Measurements from ENCODE around the gene GLIS1.

DNA sequence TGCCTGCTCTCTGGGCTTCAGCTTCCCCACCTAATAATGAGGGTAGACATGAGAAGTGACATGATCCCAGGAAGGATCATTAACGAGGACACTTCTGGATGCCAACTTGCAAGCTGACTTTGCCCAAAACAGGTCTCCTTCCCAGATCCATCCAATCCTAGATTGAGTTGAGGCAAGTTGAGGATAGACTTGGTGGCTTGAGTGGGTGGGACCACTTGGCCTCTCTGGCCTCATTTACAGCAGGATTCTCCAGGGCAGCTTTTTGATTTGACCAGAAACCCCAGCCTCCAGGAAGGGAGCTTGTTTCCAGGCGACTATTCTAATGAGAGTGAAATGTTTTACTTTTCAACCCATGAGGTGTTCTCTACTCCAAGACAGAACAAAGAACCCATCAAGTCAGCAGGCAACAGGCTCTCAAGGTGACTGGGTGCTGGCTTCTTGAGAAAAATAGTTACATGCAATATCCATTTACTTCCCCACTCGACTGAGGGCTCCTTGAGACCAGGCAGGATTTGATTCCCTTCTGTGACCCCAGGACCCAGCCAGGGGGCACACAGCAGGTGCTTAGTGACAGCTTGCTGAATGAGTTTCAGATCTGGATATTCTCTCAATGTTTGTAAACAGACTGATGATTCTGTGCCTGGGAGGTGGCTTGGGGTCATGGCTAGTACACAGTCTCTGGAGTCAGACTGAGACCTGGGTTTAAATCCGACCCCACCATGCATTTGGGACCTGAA is 151.5 kb downstream of the GLIS1 start:
- TF ChIP-seq, protein P1, sequence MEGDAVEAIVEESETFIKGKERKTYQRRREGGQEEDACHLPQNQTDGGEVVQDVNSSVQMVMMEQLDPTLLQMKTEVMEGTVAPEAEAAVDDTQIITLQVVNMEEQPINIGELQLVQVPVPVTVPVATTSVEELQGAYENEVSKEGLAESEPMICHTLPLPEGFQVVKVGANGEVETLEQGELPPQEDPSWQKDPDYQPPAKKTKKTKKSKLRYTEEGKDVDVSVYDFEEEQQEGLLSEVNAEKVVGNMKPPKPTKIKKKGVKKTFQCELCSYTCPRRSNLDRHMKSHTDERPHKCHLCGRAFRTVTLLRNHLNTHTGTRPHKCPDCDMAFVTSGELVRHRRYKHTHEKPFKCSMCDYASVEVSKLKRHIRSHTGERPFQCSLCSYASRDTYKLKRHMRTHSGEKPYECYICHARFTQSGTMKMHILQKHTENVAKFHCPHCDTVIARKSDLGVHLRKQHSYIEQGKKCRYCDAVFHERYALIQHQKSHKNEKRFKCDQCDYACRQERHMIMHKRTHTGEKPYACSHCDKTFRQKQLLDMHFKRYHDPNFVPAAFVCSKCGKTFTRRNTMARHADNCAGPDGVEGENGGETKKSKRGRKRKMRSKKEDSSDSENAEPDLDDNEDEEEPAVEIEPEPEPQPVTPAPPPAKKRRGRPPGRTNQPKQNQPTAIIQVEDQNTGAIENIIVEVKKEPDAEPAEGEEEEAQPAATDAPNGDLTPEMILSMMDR (IDR thresholded peaks at IDR 0.05 in 4 of 5, conservative IDR thresholded peaks at IDR 0.05 in 1 of 5) = no peak
- TF ChIP-seq POLR2A (IDR thresholded peaks at IDR 0.05) = no peak
